Measurements from ENCODE around the gene TTC28. TPM values are rescaled to one million over a fixed set of nuclear protein-coding genes. Genes with fewer than 3 reads are reported as not detected.

TTC28 gene
- total RNA-seq, 3 donors from 2014 or later: 0.66 to 0.90 (median 0.71) TPM

DNA sequence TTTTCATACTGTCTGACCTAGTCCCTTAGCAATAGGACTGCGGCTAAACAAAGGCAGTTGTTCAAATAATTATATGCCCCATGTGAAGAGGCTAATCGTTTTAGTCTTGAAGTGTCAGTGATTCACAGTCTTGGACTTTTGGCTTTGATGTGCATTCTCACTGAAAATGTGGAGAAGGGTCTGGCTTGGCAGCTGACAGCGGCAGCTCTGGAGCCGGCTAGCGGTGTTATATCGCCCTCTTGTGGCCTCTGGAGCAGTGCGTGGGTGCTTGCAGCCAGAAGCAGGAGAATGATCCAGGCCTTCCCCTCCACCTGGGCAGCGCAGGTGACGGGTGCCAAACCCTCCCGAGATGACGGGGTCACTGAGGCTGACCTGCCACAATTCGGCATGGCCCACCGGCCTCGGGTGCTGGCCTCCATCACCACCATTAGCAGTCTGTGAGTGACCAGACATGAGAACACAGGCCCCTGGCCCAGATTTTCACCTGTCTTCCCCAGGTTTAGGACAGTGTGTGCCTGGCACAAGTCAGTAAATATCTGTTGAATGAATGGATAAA is 670.3 kb downstream of the TTC28 start:
- Mint-ChIP-seq H3K27me3 (ENCODE audit: low read depth) (no peaks in the 10 kb centered on the region), H3K4me3 (no peak overlapping the region), H3K9me3 (no peaks in the 10 kb centered on the region), H3K36me3 (ENCODE audit: insufficient read depth) (no peaks in the 10 kb centered on the region), H3K4me1 (ENCODE audit: low read depth) (no peaks in the 10 kb centered on the region)
- DNase-seq (peak; percentile 75), ATAC-seq (peak; percentile 88)

DNA sequence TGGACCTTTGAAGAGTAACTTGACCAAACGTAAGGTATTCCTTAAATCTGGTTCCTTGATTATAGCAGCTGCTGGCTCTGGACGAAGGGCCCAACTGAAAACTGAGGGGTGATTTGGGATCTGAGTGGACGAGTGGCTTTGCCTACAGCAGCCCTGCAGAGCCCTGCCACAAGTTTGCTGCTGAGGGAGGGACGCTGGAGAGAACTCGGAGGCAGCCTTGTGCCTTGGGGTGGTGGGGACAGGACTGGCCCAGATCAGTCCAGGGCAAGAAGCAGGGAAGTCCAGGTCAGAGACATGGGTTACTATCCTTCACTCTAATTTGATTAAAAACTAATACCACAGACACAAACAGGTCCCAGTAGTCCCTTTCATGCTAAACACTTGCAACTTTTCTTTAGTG is 671.0 kb downstream of the TTC28 start:
- no peak for ATAC-seq
- H3K36me3 Mint-ChIP-seq (ENCODE audit: insufficient read depth): no peaks in the 10 kb centered on the region
- H3K4me3 Mint-ChIP-seq: no peak overlapping the region
- no peak for DNase-seq
- H3K9me3 Mint-ChIP-seq: no peaks in the 10 kb centered on the region
- no peaks in the 10 kb centered on the region for H3K4me1 Mint-ChIP-seq (ENCODE audit: low read depth)
- no peaks in the 10 kb centered on the region for H3K27me3 Mint-ChIP-seq (ENCODE audit: low read depth)

DNA sequence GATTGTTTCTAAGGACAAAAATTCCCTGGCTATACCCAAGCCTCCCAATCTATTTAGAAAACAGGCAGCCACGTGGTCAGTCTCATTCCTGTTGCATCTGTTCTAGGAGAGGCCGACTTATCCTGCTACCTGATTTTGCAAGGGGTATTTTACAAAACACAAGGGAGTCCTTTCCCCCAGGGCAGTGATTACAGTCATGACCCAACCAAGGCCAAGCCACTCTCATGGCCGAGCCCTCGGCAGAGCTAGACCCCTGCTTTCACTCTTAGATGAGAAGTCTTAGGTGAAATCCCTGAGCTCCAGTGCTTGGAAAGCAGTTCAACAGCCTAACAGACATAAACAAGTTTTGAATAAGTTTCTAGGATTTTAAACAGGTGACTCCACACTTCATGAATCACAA is 671.6 kb downstream of the TTC28 start:
- ATAC-seq (no peak), DNase-seq (no peak)
- Mint-ChIP-seq H3K4me3 (no peak overlapping the region), H3K4me1 (ENCODE audit: low read depth) (no peaks in the 10 kb centered on the region), H3K27me3 (ENCODE audit: low read depth) (no peaks in the 10 kb centered on the region), H3K9me3 (no peaks in the 10 kb centered on the region), H3K36me3 (ENCODE audit: insufficient read depth) (no peaks in the 10 kb centered on the region)

DNA sequence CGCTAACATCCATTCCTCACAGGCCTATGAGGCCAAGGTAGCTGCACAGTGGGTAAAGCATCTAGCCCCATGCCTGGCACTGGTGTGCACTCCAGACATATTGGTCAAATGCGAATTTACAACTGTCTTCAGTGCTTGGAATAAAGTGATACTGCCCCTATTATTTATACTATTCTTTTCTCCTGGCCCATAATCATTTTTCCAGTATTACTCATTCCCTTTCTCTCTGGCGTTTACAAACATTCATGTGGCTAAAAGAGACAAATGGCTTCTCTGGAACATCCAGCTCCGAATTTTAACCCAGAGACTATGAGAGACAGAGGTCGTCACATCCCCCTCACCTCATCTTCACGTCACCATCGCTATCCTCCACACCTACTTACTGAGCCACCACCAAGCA is 673.4 kb downstream of the TTC28 start:
- Mint-ChIP-seq H3K4me3 (no peak overlapping the region), H3K9me3 (no peaks in the 10 kb centered on the region), H3K36me3 (ENCODE audit: insufficient read depth) (no peaks in the 10 kb centered on the region), H3K4me1 (ENCODE audit: low read depth) (no peaks in the 10 kb centered on the region), H3K27me3 (ENCODE audit: low read depth) (no peaks in the 10 kb centered on the region)
- DNase-seq: no peak
- ATAC-seq: no peak

DNA sequence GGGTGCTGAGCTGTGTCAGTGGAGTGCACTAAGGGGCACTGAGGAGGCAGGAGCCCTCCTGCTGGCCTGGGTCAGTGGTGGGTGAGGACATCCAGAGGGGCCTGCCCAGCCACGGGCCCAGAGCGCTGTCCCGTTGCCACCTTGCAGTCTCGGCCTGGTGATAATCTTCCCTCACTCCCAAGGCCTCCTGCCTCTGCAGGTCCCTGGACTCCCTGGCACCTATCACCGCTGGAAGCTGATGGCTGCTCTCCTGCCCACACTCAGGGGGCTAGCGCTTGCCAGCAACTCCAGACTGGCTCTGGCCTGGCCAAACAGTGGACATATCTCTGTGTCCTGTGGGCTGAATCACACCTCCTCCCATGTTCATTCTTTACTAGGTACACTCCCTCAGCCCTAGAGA is 674.1 kb downstream of the TTC28 start:
- no peaks in the 10 kb centered on the region for H3K36me3 Mint-ChIP-seq (ENCODE audit: insufficient read depth)
- H3K9me3 Mint-ChIP-seq: no peaks in the 10 kb centered on the region
- no peaks in the 10 kb centered on the region for H3K4me1 Mint-ChIP-seq (ENCODE audit: low read depth)
- no peaks in the 10 kb centered on the region for H3K27me3 Mint-ChIP-seq (ENCODE audit: low read depth)
- ATAC-seq (no peak), DNase-seq (no peak)
- H3K4me3 Mint-ChIP-seq: no peak overlapping the region

DNA sequence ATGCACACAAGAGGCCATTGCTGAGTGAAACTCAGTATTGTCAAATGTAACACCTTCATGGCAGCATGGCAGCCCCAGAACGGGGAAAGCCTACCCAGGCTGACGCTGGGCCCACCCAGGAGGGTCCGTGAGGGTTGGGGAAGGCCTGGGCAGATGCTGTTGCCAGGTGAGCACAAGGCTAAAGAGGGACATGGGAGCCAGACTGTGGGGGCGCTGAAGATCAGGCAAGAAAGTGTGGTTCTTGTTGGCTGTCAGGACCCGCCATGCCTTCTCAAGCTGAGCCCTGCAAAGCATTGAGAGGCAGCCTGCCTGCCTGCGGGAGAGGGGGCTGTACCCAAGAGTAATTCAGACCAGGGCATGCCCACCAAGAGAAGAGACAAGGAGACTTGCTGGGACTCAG is 675.6 kb downstream of the TTC28 start:
- Mint-ChIP-seq H3K9me3 (no peaks in the 10 kb centered on the region), H3K4me3 (no peak overlapping the region), H3K4me1 (ENCODE audit: low read depth) (no peaks in the 10 kb centered on the region), H3K27me3 (ENCODE audit: low read depth) (no peaks in the 10 kb centered on the region), H3K36me3 (ENCODE audit: insufficient read depth) (no peaks in the 10 kb centered on the region)
- DNase-seq: no peak
- ATAC-seq: no peak

DNA sequence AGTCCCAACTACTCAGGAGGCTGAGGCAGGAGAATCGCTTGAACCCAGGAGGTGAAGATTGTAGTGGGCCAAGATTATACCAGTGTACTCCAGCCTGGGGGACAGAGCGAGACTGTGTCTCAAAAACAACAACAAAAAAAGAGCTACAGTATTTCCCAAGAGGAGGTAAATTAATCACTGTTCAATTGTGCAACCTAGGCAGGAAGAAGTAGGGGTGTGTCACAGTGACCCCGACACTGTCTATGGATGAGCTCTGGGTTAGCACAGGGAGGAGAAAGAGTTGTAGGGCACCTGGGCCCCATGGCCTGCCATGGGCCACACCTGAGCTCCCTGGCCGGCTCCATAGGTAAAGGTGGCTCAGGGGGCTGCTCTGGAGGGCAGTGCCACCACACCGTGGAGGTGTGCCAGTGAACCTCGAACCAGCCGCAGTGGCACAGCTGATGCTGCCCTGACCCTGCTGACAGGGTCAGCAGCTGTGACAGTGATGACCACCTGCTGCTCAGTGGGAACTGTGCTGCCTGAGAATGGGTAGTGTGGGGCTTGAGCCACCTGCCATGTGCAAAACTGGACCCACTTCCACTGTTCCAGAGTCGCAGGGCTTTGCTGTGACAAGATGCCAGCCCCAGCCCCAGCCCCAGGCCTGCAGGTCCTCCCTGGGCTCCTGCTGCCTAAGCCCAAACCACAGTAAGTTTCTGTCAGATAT is 676.6 kb downstream of the TTC28 start:
- DNase-seq (no peak), ATAC-seq (no peak)
- H3K27me3 Mint-ChIP-seq (ENCODE audit: low read depth): no peaks in the 10 kb centered on the region
- no peaks in the 10 kb centered on the region for H3K36me3 Mint-ChIP-seq (ENCODE audit: insufficient read depth)
- no peaks in the 10 kb centered on the region for H3K4me1 Mint-ChIP-seq (ENCODE audit: low read depth)
- no peaks in the 10 kb centered on the region for H3K9me3 Mint-ChIP-seq
- H3K4me3 Mint-ChIP-seq: no peak overlapping the region

DNA sequence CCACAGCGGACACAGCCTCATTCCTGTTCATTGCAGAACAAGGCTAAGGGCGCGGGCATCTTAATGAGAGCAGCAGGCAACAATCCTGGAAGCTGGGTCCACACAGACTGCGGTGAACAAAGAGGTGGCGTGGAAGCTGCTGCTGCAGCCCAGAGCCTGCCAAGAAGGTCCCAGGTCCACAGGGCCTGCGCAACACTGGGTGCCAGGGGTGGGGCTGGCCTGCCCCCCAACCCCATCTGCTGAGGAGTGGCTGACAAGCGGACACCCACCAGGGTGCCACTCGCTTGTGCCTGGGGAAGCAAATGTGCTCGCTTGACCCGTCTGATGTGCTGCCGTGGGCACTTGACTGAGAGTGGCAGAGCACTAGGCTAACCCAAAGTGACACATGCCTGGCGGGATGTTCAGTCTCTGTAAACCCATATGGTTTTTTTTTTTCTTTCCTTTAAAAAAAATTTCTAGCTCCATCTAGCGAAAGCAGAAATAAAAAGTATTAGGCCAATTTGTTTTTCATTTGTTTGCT is 677.4 kb downstream of the TTC28 start:
- no peaks in the 10 kb centered on the region for H3K27me3 Mint-ChIP-seq (ENCODE audit: low read depth)
- ATAC-seq (no peak), DNase-seq (no peak)
- no peaks in the 10 kb centered on the region for H3K36me3 Mint-ChIP-seq (ENCODE audit: insufficient read depth)
- H3K4me1 Mint-ChIP-seq (ENCODE audit: low read depth): no peaks in the 10 kb centered on the region
- no peaks in the 10 kb centered on the region for H3K9me3 Mint-ChIP-seq
- H3K4me3 Mint-ChIP-seq: no peak overlapping the region

DNA sequence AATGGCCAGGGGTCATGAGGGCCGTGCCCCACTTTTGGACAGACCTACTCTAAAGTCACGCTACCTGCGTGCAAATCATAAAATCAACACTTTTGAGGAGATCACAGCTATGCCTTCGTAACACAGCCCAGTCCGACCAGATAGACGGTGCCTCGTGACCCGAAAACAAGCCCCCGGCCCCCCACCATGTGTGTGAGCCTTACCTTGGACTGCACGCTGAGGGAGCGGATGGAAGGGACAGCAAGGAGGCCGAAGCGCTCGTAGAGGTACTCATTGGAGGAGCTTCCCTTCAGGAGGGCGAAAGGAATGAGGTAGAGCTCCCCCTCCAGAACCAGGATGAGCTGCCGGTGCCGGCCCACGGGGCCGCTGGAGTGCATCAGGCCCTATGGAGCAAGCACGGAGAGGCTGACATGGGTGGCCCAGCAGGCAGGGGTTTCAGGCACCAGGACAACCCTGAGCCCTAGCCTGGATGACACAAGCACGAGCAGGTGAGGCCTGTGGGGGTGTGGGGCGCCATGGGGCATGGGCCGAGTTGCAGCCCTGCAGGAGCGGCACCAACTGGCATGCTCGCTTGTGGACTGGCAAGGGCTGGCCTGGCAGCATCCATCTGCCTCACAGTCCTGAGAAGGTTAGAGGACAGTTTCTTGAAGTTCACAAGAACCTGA is 678.3 kb downstream of the TTC28 start:
- ATAC-seq (no peak), DNase-seq (no peak)
- Mint-ChIP-seq H3K4me3 (no peak overlapping the region), H3K9me3 (no peaks in the 10 kb centered on the region), H3K4me1 (ENCODE audit: low read depth) (no peaks in the 10 kb centered on the region), H3K36me3 (ENCODE audit: insufficient read depth) (no peaks in the 10 kb centered on the region), H3K27me3 (ENCODE audit: low read depth) (no peaks in the 10 kb centered on the region)

DNA sequence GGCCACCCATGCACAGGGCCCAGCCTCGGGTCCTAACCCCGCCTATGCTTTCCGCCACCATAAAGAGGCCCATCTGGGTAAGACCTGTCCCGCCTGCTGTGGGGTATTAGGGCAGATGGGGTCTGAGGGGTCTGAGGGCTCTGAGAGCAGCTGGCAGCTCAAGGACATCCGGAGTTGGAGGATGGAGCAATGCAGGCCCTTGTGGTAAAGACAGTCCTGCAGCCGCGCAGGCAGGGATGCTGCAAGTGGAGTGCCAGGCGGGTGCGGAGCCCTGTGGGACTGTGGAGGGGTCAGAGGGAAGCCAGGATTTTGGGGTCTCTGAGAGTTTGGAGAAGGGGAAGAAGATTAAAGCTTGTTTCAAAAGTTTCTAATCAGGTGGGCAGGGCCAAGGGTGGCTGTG is 679.3 kb downstream of the TTC28 start:
- no peaks in the 10 kb centered on the region for H3K9me3 Mint-ChIP-seq
- DNase-seq: no peak
- no peak overlapping the region for H3K4me3 Mint-ChIP-seq
- no peaks in the 10 kb centered on the region for H3K36me3 Mint-ChIP-seq (ENCODE audit: insufficient read depth)
- no peak for ATAC-seq
- H3K4me1 Mint-ChIP-seq (ENCODE audit: low read depth): no peaks in the 10 kb centered on the region
- no peaks in the 10 kb centered on the region for H3K27me3 Mint-ChIP-seq (ENCODE audit: low read depth)

DNA sequence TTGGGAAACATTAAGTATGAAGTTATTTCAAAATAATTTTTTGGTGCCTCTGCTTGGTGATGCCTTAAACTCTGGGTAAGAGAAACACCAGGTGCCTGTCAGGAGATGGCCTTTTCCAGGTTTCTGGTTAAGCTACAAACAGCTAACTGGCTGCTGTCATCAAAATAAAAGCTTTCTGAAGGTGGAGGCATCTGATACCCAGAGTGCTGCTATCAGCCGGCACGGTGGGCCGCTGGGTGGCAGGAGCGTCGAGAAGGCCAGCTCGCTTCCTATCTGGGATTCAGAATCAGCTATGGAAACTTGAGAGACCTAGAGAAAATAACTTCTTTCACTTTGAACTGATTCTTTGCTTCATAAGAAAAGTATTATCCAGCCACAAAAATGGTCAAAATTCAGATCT is 679.8 kb downstream of the TTC28 start:
- H3K9me3 Mint-ChIP-seq: no peaks in the 10 kb centered on the region
- ATAC-seq (no peak), DNase-seq (no peak)
- no peaks in the 10 kb centered on the region for H3K36me3 Mint-ChIP-seq (ENCODE audit: insufficient read depth)
- H3K4me1 Mint-ChIP-seq (ENCODE audit: low read depth): no peaks in the 10 kb centered on the region
- no peaks in the 10 kb centered on the region for H3K27me3 Mint-ChIP-seq (ENCODE audit: low read depth)
- H3K4me3 Mint-ChIP-seq: no peak overlapping the region

DNA sequence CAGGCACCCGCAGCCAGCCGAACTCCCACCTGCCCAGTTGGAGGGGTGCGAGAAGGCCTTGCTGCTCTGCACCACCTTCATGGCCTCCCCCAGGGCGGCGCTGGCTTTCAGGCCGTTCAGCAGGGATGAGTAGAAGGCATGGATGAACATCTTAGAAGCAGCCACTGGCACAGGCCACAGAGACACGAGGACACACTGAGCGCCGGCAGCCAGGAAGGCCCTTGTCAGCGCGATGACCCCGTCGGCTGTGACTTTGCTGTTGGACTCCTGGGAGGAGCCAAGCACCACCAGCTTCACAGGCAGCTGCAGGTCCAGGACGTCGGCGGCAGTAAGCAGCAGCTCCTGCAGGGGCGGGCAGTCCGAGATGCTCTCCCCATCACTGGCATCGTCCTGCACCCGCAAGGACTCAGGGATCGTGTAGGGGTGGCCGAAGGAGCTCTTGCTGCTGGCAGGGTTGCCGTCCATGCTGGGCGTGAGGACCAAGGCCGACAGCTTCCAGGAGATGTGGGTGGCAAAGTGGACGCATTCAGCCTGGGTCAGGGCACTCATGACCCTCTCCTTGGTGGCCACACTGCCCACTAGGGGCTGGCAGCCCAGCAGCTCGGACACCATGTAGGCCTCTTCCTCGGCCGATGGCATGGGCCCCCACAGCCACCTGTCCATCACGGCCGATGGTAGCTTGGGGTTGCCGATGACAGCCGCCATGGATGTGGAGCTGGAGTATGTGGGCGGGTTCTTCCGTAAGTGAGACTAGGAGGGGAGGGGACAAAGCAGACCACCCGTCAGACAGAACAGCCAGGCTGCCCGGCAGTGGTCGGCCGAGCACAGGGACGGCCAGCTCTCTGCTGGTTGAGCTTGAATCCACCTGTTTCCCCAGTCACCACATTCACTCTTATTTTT is 680.9 kb downstream of the TTC28 start:
- Mint-ChIP-seq H3K36me3 (ENCODE audit: insufficient read depth) (no peaks in the 10 kb centered on the region), H3K27me3 (ENCODE audit: low read depth) (no peaks in the 10 kb centered on the region), H3K4me3 (no peak overlapping the region), H3K4me1 (ENCODE audit: low read depth) (no peaks in the 10 kb centered on the region), H3K9me3 (no peaks in the 10 kb centered on the region)
- no peak for ATAC-seq
- no peak for DNase-seq

DNA sequence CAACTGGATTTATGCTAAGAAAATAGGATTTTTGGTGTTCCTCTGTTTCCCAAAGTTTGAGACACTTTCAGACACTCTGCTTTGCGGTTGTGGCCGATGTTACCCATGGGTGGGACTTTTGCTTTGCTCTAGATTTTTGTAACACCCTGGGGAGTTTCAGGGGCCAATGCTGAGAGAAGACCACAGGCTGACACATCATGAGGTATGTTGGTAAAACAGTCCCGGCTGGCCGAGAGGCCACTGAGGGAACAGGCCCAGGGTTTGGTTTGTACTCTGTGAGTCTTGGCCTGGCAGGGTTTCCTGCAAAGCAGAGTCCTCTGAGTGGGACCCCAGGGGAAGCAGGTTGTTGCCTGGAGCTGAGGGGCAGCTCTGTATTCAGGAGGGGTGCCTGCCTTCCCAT is 682.1 kb downstream of the TTC28 start:
- ATAC-seq: no peak
- H3K36me3 Mint-ChIP-seq (ENCODE audit: insufficient read depth): no peaks in the 10 kb centered on the region

DNA sequence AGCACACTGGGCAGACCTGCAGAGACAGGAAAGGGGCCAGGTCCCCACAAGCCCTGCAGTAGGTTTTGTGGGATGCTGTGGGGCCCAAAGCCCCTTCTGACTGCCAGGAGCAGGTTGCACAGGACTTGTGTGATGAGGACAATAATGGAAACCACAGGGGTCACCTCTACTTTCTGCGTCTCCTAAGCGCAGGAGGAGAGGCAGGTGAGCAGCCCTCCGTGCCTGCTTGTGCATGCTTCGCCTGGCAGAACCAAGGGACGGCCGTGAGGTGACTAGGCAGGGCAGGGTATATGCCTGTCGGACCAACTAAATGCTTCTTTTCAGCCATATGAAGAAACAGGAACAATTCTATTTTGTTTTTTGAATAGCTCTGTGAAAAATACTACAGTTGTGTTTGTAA is 682.7 kb downstream of the TTC28 start:
- Mint-ChIP-seq H3K27me3 (ENCODE audit: low read depth) (no peaks in the 10 kb centered on the region), H3K4me3 (no peak overlapping the region), H3K4me1 (ENCODE audit: low read depth) (no peaks in the 10 kb centered on the region), H3K36me3 (ENCODE audit: insufficient read depth) (no peaks in the 10 kb centered on the region), H3K9me3 (no peaks in the 10 kb centered on the region)
- DNase-seq (no peak), ATAC-seq (no peak)

More for the DNA sequence above, 682.1 kb downstream of the TTC28 start:
- Mint-ChIP-seq H3K9me3 (no peaks in the 10 kb centered on the region), H3K4me1 (ENCODE audit: low read depth) (no peaks in the 10 kb centered on the region), H3K27me3 (ENCODE audit: low read depth) (no peaks in the 10 kb centered on the region), H3K4me3 (no peak overlapping the region)
- no peak for DNase-seq

Measured in activated T-cell treated with anti-CD3 and anti-CD28 coated beads, Interleukin-2, amount 50 U/mL, for 4 hours (primary cell).